Activated CD8-positive, alpha-beta memory T cell treated with anti-CD3 and anti-CD28 coated beads, Interleukin-2, amount 50 U/mL, for 24 hours (primary cell): ENCODE measurements around the gene SLC17A9.

Experiments
- DNase-seq: peaks from one replicate; pipeline ENCODE4 v3.0.0-alpha.2; 2020; ENCODE audit errors: extremely low read depth

SLC17A9 gene

DNA sequence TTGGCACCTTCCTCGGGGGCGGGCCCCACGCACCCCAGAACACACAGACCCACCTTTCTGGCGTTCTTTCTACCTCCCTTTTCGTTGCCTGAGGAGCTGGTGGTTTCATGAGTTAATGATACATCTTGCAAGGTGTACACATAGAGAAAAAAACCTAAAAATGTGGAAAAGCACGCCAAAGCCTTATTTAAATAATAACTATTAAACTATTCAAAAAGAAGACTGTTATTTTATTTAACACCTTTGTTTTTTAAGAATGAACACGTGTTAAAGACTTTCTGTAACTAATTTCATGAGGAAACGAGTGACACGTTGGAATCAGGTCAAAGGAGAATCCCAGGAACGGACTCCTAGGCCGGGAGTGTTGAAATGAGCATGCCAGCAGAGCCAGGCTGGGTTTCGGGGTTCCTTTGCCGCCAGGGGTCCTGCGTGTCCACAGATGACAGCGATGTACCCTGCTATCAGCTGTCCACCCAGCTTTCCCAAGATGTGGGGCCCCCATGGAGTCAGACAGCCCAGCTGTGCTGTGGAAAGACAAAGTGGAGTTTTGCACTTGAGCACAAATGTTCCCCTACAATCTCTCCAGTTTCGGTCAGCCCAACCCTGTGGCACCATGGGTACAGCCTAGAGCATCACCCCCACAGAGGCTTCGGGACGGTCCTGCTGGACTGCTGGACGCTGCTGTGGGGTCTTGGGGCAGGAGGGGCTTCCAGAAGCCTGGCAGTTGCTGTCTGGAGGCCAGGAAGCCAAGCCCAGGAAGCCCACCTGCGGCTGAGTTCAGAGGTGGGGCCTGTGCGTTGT, 16.1 kb downstream of the SLC17A9 start:
- DNase-seq = no peak

DNA sequence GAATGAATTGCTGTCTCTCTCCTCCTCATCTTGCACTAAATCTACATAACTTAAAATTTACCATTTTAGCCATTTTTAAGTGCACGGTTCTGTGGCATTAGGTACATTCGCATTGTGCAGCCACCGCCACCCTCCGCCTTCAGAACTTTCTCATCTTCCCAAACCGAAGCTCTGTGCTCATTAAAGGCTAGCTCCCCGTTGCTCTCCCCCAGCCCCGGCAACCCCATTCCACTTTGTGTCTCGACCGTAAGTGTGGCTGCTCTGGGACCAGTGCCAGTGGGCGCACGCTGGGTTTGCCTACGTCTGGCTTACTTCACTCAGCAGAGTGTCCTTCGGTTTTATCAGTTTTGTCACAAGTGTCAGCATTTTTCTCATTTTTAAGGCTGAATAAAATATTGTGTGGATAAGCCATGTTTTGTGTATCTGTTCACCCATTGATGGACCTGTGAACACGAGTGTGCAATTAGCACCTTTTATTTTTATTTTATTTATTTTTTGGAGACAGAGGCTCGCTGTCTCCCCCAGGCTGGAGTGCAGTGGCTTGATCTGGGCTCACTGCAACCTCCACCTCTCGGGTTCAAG, 16.8 kb downstream of the SLC17A9 start:
- DNase-seq = no peak

DNA sequence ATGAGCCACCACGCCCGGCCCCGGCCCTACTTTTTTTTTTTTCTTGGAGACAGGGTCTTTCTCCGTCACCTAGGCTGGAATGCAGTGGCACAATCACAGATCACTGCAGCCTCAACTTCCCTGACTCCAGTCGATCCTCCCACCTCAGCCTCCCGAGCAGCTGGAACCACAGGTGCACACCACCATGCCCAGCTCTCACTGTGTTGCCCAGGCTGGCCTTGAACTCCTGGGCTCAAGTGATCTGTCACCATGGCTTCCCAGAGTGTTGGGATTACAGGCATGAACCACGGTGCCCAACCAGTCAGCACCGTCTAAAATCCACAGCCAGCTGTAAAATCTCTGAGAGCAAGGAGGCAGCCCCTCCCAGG, 17.4 kb downstream of the SLC17A9 start:
- no peak for DNase-seq

DNA sequence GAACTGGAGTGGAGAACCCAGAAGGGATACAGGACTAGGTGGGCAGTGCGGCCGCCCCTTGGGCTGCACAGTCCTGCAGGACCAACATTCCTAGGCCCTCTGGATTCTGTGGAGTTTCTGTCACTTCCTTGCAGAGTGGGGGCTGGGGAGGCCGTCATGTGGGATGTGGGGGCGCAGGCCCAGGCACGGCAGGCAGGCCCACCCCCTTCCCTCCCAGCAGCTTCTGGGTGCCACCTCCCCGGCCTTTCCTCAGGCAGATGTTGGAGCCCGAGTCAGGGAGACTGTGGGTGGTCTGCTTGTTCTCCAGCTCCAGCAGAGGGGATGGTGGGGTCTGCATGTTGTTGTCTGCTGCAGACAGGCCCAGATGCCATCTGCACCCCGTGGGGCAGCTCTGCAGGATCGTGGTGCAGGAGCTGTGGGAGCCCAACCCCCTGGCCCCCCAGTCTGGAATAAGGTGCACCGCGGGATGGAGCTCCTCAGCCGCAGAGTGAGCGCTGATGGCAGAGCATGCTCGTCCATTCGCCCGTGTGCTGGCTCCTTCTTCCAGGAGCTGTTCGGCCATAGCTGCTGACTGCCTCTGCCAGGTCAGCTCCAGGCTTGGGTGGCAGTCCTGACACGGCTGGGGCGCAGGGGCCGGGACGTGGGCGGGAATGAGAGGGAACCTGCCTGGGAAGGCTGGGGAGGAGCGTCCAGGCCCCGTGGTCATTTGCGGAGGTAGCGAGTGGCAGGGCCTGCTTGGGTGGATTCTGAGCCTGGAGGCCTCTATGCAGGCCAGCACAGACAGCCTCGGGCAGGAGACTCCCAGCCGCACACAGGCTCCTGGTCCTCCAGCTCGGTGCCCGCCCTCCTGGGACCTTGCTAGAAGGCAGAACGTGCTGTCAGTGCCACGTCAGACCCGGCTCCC, 18.1 kb downstream of the SLC17A9 start:
- DNase-seq = no peak

DNA sequence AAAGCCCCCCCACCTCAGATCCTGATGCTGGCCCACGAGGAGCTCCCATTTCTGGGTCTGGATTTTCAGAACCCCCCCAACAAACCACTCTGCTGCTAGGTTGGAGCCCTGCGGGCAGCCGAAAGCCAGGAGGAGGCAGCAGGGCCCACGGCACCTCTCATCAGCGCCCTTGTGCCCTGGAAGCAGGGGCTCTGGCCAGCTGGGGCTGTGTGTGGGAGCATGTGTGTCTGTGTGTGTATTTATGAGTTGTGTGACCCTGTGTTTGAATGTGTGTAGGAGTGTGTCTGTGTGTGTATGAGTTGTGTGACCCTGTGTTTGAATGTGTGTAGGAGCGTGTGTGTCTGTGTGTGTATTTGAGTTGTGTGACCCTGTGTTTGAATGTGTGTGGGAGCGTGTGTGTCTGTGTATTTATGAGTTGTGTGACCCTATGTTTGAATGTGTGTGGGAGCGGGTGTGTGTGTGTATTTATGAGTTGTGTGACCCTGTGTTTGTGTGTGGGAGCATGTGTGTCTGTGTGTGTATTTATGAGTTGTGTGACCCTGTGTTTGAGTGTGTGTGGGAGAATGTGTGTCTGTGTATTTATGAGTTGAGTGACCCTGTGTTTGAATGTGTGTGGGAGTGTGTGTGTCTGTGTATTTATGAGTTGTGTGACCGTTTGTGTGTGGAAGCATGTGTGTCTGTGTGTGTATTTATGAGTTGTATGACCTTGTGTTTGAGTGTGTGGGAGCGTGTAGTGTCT, 18.9 kb downstream of the SLC17A9 start:
- no peak for DNase-seq

DNA sequence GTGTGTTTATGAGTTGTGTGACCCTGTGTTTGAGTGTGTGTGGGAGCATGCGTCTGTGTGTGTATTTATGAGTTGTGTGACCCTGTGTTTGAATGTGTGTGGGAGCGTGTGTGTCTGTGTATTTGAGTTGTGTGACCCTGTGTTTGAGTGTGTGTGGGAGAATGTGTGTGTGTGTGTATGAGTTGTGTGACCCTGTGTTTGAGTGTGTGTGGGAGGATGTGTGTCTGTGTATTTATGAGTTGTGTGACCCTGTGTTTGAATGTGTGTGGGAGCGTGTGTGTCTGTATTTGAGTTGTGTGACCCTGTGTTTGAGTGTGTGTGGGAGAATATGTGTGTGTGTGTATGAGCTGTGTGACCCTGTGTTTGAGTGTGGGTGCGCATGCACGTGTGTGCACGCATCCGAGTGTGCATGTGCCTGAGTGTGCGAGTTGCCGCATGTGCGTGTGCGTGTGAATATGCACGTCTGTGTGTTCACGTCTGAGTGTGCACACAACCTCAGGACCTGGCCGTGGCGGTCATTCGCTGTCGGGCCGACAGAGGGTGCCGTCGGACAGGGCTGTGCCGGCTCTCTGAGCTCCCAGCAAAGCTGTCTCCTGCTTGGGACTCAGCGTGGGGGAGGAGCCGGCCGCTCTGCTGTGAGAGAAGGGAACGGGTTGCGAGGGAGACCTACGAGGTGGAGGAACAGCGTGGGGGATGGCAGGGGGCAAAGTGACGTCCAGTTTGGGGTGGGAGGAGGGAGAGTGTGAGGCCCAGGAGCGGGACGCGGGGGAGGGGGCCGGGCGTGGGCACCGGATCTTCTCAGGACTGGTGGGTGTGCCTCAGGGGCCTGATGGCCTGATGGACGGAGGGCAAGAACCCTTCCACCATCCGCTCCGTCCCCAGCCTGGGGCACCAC, 19.7 kb downstream of the SLC17A9 start:
- peak; percentile 66 for DNase-seq

DNA sequence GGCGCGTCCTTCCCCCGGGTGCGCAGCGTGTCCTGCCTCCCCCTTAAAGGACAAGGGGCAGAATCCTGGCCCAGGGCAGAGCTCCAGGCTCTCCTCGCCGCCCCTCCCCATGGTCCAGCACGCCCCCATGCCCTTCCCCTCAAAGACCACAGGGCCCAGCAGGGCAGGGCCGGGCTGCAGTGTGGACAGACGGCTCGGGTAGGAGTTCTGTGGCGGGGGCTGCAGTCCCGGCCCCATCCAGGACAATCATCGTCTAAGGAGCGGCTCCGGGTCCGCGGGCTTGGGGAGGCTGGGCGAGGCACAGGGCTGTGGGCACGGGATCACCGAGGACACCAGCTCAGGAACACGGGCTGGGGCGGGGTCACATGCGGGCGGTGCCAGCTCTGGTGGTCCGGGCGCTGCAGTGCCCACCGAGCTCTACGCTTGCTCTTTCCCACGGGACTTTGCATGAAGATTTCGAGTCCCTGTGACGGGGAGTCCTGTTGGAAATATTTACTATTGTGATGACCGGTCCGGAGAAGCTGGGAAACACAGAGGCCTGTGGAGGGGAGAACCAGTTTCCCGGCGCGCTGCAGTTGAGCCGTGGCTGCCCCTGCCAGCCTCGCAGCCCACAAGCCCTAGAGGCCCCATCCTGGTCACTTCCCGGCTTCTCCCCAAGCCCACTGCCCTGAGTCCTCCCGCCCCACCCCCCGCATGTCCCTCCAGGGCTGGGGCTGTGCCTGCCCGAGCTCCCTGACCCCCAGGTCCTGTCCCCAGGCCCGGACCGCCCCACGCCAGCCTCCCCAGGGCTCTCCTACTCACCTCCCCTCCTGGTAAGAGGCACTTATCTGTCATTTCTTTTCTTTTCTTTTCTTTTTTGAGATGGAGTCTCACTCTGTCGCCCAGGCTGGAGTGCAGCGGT, 20.6 kb downstream of the SLC17A9 start:
- no peak for DNase-seq

DNA sequence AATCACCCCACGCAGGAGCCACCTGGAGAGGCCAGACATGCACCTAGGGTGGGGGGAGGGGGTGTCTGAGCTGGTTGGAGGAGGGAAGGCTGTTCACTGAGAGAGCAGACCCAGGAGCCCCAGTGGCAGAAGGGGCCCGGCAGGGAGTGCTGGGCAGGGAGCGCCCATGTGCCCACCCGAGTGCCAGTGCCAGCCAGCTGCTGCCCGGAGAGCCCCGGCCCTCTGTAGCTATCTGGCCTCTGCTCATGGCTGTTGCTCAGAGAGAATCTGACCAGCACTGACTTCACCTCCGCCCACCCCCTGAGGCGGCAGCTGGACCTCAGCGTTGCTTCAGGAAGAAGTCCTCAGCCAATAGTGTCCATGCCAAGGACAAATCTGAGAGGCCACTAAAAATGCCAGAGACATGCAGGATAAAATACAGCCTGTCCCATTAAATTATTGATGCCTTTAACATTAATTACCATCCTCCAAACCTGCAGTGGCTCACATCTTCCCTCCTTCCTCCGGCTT, 22.8 kb downstream of the SLC17A9 start:
- no peak for DNase-seq

DNA sequence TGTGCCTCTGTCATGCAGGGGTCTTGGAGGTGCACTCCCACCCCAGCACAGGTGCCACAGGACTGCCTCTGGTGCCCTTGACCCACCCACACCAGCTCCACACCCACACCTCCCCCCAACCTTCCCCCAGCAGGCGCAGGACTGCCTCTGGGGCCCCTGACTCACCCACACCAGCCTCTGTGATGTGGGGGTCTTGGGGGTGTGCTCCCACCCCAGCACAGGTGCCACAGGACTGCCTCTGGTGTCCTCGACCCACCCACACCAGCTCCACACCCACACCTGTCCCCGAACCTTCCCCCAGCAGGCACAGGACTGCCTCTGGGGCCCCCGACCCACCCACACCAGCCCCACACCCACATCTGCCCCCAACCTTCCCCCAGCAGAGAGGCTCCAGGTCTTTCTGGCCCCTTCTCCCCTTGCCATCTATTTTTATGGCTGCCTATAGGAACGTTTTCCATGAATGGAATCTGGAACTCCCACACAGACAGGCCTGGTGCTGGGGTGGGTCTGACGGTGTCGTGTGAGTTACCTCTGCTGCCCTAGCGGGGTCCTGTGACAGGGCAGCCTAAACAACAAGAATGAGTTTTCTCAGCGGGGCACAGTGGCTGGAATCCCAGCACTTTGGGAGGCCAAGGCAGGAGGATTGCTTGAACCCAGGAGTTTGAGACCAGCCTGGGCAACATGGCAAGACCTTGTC, 23.5 kb downstream of the SLC17A9 start:
- DNase-seq = no peak

DNA sequence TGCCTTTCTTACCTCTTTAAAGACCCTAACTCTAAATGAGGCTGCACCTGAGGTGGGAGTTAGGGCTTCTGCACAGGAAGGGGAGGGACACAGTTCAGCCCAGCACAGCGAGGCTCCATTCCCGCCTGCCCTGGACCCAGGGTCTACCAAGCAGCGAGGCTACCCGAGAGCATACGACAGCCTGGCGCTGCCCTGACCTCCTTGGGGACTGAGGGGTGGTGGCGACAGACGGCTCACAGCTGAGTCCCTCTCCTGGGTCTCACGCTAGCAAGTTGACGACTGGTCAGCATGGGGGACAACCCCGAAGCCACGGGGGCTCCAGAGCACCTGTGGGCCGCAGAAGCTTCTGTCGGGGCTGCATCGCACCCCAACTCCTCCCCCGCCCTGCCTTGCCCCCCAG, 24.4 kb downstream of the SLC17A9 start:
- no peak for DNase-seq

DNA sequence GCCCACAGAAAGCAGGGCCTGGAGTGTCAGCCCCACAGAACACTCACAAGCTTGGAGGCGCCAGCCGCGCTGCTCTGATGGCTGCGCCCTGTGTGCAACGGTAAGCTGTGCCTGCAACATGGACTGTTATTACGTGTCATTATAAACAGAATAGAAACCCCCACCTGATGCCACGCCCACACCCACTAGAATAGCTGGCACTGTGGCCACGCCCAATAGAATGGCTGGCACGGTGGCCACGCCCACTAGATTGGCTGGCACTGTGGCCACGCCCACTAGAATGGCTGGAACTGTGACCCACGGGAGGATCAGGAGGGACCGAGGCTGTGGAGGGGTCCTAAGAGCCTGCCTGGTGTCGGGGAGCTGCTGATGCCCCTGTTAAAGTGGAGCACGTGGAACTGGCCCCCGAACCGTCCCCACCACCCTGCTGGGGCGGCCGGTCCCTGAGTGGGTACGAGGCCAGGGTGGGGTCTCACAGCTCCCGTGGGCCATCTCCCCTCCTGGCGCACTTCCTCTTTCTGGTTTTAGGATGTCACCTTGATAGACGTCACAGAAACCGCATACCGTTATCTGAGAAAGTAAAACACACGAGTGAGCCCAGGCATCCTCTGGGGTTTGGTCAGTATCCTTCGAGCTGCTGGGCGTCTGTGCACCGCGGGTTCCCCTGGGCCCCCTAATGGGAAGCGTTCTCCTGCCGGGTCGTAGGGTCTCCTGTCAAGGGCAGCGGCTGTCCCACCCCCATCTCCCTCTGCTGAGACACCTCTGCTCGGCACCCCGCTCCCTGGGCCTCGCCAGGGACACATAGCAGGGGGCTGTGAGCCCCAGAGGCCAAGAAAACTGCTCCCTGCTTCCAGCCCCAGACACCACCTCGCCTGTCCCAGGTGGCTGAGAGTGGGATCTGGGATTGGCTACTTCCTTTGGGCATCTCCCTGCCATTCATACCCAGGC, 25.4 kb downstream of the SLC17A9 start:
- peak; percentile 44 for DNase-seq

DNA sequence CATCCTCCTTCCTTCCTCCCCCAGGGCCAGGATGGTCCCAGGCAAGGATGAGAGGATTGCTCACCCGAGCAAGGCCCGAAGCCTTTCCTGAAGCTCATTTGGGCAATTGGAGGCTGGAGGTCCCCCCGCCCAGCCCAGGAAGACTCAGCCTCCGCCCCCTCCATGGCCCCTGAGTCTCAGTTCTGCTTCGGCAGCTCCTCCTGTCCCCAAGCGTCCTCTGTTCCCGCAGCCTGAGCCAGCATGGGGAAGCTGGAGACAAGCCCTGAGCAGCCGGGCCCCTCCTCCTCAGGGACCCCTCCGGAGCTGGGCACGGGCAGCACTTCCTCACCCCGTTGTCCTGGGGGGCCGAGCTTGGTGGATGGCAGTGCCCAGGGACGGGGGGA, 26.0 kb downstream of the SLC17A9 start:
- DNase-seq = no peak

DNA sequence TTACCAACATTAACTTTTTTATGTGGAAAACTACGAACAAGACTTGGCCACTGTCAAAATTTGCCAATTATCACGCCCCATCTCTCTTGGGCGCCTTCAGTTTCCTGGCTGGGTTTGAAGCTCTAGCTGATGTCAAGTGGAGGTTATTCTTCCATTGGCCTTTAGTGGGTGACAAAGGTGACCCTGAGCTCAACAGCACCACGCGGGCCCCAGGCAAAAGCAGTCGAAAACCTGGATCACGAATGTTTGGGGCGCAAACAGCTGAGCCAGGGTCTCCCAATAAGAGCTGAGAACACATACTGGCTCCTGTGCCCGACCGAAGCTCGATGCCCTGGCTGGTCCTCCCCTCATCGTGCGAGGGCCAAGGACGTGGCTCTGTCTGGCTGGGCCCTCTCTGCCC, 26.8 kb downstream of the SLC17A9 start:
- DNase-seq = no peak

DNA sequence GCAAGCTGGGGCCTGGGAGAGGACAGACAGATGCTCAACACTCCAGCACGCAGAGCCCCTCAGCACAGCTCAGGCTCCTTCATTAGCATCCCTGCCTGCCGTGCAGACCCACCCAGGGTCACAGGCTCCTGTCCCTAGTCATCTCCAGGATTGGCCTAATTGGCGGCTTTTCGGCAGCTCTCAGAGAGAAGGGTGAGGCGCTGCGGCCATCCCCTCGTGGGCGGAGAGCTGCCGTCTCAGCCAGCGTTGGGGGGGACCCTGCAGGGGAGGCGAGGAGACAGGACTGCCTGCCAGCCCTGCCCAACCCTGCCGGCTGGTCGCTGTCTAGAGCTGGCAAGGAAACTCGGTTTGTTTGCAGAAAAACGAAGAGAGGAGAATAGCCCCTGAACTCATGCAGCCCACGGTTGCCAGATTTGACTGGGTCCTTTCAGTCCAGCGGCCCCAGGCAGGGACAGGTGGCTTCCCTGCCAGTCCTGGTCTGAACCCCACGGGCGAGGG, 27.4 kb downstream of the SLC17A9 start:
- no peak for DNase-seq

DNA sequence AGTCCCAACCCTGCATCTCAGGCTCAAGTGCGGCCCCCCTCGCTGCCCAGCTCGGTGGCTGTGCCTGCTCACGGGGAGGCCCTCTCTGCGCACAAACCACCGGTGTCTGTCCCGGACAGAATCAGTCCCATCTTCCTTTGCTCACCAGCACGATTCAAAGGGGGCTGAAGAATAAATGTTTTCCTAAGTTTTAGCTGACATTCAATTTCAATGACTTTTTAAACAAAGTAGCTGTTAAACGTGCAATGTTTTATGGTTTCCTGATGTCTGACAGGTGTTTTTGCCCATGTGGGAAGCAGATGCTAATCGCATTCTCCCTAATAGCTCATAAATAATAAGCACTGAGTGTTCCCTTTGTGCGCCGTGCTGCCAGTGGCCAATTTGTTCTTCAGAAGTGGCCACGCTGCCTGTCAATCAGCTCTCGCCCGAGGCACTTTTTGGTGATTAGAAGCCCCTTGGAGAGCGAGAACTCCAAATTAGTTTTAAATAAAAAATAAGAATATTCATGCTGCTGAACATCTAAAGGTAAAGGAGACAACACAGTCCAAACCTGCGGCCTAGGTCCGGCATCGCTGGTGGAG, 28.0 kb downstream of the SLC17A9 start:
- DNase-seq = no peak

DNA sequence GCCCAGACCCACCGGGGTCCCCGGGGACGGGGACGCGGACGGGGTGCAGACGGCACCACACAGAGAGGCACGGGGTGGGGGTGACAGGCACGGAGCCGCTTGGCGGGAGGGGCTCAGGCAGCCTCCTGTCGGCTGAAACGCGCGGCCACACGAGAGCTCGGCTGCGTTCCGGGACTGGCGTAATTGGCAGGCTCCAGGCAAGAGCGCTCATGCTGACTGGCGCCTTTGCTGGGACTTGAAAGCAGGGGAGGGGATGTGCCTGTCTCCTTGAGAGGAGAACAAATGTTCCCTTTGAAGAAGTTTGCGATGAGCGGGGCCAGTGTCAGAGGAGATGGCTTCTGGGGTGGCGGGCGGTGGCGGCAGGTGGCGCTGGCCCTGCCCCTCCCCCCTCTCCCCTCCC, 28.5 kb downstream of the SLC17A9 start:
- no peak for DNase-seq
